Ishikawa (cell line): Measurements from ENCODE around the gene DAB2.

Source experiments
- CEBPB ChIP-seq: IDR thresholded peaks from 2 replicates; pipeline ENCODE4 v1.6.1; 2012
- CREB1 ChIP-seq: IDR thresholded peaks from 2 replicates; pipeline ENCODE4 v1.6.1; 2012; ENCODE audit warnings: low read depth
- EGR1 ChIP-seq: IDR thresholded peaks from 2 replicates; pipeline ENCODE4 v1.6.1; 2012
- EP300 ChIP-seq: IDR thresholded peaks from 2 replicates; pipeline ENCODE4 v1.6.1; 2012; ENCODE audit warnings: borderline replicate concordance
- FOXM1 ChIP-seq: IDR thresholded peaks from 2 replicates; pipeline ENCODE4 v1.6.1; 2012; ENCODE audit warnings: low read depth, borderline replicate concordance
- MAX ChIP-seq: IDR thresholded peaks from 2 replicates; pipeline ENCODE4 v1.6.1; 2012
- NFIC ChIP-seq: IDR thresholded peaks from 2 replicates; pipeline ENCODE4 v1.6.1; 2012
- RAD21 ChIP-seq: IDR thresholded peaks from 2 replicates; pipeline ENCODE4 v1.6.1; 2012; ENCODE audit warnings: low read depth
- TAF1 ChIP-seq: IDR thresholded peaks from 2 replicates; pipeline ENCODE4 v1.6.1; 2012; ENCODE audit warnings: low read depth, mild to moderate bottlenecking
- TCF12 ChIP-seq: IDR thresholded peaks from 2 replicates; pipeline ENCODE4 v1.6.1; 2012; ENCODE audit warnings: low read depth
- TEAD4 ChIP-seq: IDR thresholded peaks from 2 replicates; pipeline ENCODE4 v1.6.1; 2012
- USF1 ChIP-seq: IDR thresholded peaks from 2 replicates; pipeline ENCODE4 v1.6.1; 2012
- YY1 ChIP-seq: IDR thresholded peaks from 2 replicates; pipeline ENCODE4 v1.6.1; 2012; ENCODE audit warnings: low read depth
- ZBTB7A ChIP-seq: IDR thresholded peaks from 2 replicates; pipeline ENCODE4 v1.6.1; 2012; ENCODE audit warnings: low read depth
- TF ChIP-seq, protein P1 (sequence below): IDR thresholded peaks from 2 replicates; pipeline ENCODE4 v1.6.1; 2012; ENCODE audit warnings: low read depth, mild to moderate bottlenecking

DAB2 gene

GRCh38 chr5:39443911-39444310, 19.1 kb upstream of the DAB2 start:
- TF ChIP-seq USF1 (no peak), EP300 (no peak), TAF1 (no peak), TCF12 (no peak), ZBTB7A (no peak)

DNA sequence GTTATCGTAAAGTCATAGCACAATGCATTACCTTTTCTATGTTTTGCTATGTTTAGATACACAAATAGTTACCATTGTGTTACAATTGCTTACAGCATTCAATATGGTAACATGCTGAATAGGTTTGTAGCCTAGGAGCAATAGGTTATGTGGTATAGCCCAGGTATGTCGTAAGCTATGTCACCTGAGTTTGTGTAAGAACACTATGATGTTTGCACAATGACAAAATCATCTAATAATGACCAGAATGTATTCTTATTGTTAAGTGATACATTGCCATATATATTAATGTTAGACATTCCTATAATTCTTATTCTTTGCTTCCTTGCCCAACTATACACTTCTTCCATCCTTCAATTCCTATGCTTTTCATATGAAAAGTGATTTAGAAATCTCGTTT, 18.2 kb upstream of the DAB2 start:
- TF ChIP-seq RAD21, result no peak
- no peak for TF ChIP-seq ZBTB7A
- no peak for TF ChIP-seq USF1
- no peak for TF ChIP-seq TCF12
- no peak for TF ChIP-seq MAX
- TF ChIP-seq TAF1, result no peak
- TF ChIP-seq NFIC, result no peak
- no peak for TF ChIP-seq EGR1
- TF ChIP-seq FOXM1, result no peak
- TF ChIP-seq TEAD4, result no peak

DNA sequence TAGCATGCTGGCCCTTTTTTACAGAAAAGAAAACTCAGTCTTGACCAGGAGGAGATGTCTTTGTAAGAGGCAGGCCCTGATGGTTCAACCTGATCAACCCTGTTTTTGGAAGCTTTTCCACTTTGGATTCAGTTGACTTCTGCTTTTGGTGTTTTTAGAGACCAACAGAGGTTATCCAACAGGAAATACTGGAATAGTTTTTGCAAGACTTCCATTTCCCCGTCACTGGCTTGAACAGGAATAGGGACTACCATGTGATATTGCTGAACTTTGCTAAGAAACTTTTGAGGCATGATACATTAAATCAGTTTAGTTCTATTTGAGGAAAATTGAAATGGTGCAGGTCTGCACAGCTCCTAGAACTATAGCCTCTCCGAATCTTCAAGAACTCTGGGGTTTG, 17.1 kb upstream of the DAB2 start:
- TF ChIP-seq EGR1 (no peak), ZBTB7A (no peak), YY1 (no peak), RAD21 (no peak), TAF1 (no peak), USF1 (no peak), TEAD4 (no peak), MAX (no peak), NFIC (no peak), FOXM1 (no peak), CREB1 (no peak), EP300 (no peak), TCF12 (no peak), CEBPB (no peak)

- TF ChIP-seq RAD21 (no peak), TCF12 (no peak), MAX (no peak), EP300 (no peak), NFIC (no peak), EGR1 (no peak), YY1 (no peak), ZBTB7A (no peak), CREB1 (no peak)
These were observed 16.3 kb upstream of the DAB2 start for GRCh38 chr5:39440958-39441624.

DNA sequence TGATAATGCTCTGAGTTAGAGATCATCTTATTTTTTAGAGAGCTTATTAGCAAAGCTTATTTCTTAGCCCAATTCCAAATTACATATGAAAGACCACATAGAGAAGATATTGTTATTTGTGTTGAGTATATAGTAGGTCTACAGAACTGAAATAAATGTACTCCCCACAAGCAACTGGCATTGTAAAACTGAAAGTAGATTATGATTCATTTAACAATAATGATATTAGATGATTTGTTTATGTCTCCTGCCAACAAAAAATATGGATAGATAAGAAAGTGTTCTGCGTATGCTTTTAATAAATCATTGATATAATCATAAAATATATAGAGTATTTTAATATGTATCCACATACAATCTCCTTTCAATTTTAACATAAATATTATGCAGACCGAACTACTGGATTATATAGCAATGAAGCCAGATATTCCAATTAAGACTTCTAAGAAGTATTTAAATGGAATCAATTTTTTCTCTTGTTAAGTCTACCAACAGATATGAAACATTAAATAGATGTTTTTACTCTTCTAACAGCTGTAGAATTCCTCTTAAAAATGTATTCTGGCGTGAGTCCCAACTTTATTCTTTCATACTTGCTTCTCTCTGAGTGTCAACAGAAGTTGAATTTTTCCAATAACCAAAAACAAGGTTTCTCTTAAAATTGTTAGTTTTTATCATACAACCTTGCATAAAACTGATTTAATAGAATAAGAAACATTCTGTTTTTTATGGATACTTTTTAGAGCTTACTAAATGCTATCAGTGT, 15.6 kb upstream of the DAB2 start:
- TF ChIP-seq CREB1 (no peak), EP300 (no peak), CEBPB (no peak), NFIC (no peak), TEAD4 (no peak), TAF1 (no peak), RAD21 (no peak), TCF12 (no peak), USF1 (no peak), MAX (no peak), YY1 (no peak), EGR1 (no peak), FOXM1 (no peak), ZBTB7A (no peak)
- TF ChIP-seq, protein P1, sequence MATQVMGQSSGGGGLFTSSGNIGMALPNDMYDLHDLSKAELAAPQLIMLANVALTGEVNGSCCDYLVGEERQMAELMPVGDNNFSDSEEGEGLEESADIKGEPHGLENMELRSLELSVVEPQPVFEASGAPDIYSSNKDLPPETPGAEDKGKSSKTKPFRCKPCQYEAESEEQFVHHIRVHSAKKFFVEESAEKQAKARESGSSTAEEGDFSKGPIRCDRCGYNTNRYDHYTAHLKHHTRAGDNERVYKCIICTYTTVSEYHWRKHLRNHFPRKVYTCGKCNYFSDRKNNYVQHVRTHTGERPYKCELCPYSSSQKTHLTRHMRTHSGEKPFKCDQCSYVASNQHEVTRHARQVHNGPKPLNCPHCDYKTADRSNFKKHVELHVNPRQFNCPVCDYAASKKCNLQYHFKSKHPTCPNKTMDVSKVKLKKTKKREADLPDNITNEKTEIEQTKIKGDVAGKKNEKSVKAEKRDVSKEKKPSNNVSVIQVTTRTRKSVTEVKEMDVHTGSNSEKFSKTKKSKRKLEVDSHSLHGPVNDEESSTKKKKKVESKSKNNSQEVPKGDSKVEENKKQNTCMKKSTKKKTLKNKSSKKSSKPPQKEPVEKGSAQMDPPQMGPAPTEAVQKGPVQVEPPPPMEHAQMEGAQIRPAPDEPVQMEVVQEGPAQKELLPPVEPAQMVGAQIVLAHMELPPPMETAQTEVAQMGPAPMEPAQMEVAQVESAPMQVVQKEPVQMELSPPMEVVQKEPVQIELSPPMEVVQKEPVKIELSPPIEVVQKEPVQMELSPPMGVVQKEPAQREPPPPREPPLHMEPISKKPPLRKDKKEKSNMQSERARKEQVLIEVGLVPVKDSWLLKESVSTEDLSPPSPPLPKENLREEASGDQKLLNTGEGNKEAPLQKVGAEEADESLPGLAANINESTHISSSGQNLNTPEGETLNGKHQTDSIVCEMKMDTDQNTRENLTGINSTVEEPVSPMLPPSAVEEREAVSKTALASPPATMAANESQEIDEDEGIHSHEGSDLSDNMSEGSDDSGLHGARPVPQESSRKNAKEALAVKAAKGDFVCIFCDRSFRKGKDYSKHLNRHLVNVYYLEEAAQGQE, result no peak
